ENCODE data around the gene COL5A1.

Gene COL5A1

DNA sequence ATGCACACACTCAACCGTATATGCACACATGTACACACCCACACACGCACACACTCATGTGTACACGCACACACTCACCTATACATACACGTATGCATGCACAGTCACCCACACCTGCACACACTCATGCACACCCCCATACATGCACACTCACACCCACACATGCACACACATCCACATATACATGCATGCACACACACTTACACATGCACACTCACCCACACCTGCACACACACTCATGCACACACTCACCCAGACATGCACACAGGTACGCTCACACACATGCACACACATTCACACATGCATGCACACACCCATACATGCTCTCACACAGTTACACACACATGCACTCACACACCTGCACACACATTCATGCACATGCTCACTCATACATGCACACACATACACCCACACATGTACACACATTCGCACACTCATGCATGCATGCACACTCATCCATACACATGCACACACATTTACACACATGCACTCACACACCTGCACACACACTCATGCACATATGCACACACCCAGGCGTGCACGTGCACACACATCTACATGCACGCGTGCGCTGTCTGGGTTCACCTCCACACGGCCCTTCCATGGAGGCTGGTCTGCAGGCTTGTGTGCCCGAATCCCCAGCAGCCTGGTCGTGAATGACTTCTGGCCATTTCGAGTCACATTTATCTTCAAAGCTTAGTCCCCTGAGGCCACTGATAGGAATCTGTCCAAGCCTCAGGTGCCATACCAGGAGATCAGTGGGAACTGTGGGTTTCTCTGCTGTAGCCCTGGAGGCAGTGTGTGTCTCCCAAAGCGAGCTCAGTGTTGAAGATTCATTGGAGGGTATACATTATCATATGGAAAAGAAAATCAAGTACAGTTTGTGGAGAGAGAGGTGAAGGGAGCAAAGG, 103.0 kb downstream of the COL5A1 start:
- TF ChIP-seq, protein P1, sequence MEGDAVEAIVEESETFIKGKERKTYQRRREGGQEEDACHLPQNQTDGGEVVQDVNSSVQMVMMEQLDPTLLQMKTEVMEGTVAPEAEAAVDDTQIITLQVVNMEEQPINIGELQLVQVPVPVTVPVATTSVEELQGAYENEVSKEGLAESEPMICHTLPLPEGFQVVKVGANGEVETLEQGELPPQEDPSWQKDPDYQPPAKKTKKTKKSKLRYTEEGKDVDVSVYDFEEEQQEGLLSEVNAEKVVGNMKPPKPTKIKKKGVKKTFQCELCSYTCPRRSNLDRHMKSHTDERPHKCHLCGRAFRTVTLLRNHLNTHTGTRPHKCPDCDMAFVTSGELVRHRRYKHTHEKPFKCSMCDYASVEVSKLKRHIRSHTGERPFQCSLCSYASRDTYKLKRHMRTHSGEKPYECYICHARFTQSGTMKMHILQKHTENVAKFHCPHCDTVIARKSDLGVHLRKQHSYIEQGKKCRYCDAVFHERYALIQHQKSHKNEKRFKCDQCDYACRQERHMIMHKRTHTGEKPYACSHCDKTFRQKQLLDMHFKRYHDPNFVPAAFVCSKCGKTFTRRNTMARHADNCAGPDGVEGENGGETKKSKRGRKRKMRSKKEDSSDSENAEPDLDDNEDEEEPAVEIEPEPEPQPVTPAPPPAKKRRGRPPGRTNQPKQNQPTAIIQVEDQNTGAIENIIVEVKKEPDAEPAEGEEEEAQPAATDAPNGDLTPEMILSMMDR (IDR thresholded peaks at IDR 0.05; ENCODE audit: insufficient read depth, low read depth, low read length, missing control alignments), result no peak
- H3K4me3 ChIP-seq (ENCODE audit: low read length), result no peak overlapping the region
- DNase-seq (ENCODE audit: low read depth), result no peak

DNA sequence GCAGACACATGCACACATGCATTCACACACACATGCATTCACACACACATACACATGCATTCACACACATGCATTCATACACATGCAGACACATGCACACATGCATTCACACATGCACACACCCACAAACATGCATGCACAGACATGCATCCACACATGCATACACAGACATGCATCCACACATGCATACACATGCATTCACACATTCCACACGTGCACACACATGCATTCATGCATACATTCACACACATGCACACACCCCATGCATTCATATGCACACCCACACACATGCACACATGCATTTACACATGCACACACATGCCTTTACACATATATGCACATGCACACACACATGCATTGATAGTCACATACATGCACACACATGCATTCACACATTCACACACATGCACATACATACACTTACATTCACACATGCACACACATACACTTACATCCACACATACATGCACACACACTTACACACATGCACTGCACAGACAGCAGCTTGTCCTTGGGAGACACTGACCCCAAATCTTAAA, 106.4 kb downstream of the COL5A1 start:
- TF ChIP-seq, protein P1 (IDR thresholded peaks at IDR 0.05; ENCODE audit: insufficient read depth, low read depth, low read length, missing control alignments), result no peak
- H3K4me3 ChIP-seq (ENCODE audit: low read length), result no peak overlapping the region

DNA sequence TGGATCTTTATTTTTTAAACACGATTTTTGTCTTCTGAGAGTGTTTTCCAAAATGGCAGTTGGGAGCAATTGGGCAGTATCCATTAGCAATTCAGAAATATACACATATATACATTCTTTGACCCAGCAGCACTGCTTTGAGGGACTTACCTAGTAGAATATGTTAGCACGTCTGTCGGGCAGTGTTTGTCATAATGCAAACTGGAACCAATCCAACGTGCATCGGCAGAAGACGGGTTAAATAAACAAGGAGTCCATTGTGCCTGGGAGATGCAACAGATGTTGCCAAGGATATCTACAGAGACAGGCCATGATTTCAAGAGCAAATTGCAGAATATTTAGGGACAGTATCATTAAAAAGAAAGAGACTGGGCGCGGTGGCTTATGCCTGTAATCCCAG, 107.0 kb downstream of the COL5A1 start:
- TF ChIP-seq, protein P1 (IDR thresholded peaks at IDR 0.05; ENCODE audit: insufficient read depth, low read depth, low read length, missing control alignments), result no peak
- H3K4me3 ChIP-seq (ENCODE audit: low read length), result no peak overlapping the region
- no peak for DNase-seq (ENCODE audit: low read depth)

More for the DNA sequence above, 106.4 kb downstream of the COL5A1 start:
- DNase-seq (ENCODE audit: low read depth), result no peak

DNA sequence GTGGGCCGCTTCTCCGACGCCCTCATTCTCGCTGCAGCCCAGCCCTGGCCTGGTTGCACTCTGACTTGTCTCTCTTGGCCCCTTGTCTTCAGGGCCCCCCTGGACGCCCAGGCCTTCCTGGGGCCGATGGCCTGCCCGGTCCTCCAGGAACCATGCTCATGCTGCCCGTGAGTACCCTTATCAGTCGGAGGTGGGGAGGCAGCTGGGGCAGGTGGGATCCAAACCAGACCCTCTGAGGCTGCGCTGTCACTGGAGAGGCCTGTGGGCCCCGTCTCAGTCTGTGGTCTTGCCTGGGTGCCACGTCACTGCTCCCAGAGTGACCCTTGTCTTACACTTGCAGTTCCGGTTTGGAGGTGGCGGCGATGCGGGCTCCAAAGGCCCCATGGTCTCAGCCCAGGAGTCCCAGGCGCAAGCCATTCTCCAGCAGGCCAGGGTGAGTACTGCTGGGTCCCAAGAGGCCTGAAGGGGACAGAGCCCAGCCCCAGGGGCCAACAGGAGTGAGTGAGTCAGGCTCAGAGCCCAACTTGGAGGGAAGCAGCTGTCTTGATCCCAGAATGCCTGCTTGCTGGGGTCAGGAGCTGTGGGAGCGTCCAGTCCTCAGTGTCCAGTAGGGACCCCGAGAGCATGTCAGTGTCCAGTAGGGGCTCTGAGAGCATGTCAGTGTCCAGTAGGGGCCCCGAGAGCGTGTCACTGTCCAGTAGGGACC, 109.0 kb downstream of the COL5A1 start:
- no peak overlapping the region for H3K4me3 ChIP-seq (ENCODE audit: low read length)
- DNase-seq (ENCODE audit: low read depth), result no peak
- TF ChIP-seq, protein P1 (IDR thresholded peaks at IDR 0.05; ENCODE audit: insufficient read depth, low read depth, low read length, missing control alignments), result no peak

DNA sequence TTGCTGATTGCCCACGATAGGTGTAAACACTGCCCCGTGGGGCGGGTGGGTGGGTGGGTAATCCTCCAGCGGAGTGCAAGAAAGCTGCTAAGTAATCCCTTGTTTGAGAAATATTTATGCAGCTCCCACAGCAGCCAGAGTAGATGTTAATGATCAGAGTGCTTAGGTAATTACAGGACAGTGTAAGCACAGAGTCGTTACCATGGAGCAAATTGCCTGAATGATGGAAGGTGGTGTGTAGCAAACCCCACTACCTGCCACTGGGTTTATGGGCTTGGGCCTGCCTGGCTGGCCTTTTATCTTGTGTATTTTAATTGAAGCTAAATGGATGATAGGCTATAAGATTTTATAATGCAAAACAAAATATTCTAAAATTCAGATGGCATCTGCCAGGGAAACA, 110.0 kb downstream of the COL5A1 start:
- no peak for DNase-seq (ENCODE audit: low read depth)
- TF ChIP-seq, protein P1 (IDR thresholded peaks at IDR 0.05; ENCODE audit: insufficient read depth, low read depth, low read length, missing control alignments), result no peak
- no peak overlapping the region for H3K4me3 ChIP-seq (ENCODE audit: low read length)

DNA sequence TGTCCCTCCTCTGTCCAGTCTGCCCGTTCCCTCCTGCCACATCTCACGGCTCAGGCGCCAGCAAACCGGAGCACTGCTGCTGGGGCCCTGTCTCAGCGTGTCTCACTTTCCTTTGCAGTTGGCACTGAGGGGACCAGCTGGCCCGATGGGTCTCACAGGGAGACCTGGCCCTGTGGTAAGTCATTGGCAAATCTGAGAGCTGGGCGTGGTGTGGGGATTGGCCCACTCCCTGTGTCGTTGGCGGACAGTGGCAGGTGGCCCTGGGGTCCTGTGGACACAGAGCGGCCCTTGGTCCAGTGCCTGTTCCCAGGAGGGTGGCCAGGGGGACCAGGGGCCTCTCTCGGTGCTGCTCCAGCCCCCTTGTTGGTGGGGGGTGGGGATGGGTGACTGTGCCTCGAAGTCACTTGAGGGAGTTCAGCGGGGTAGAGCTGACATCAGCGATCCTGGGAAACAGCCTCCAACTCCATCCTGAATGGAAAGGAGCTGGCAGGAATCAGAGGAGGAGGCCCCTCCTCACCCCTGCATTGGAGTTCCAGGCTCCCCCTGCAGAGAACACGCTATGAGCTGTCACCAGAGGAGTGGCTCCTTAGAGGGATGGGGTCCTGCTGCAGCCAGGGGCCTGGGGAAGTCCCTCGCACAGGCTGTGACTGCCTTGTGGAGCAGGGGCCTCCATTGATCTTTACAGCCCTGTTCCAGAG, 111.0 kb downstream of the COL5A1 start:
- no peak for DNase-seq (ENCODE audit: low read depth)
- TF ChIP-seq, protein P1 (IDR thresholded peaks at IDR 0.05; ENCODE audit: insufficient read depth, low read depth, low read length, missing control alignments), result no peak

More for the DNA sequence above, 111.0 kb downstream of the COL5A1 start:
- no peak overlapping the region for H3K4me3 ChIP-seq (ENCODE audit: low read length)
